ENCODE data around the gene SPTAN1.
"Not testable (repeated sequence)": the region's sequence is repeated elsewhere in the genome, so short reads cannot be mapped to it uniquely, and the experiment has no call there.

The SPTAN1 gene

DNA sequence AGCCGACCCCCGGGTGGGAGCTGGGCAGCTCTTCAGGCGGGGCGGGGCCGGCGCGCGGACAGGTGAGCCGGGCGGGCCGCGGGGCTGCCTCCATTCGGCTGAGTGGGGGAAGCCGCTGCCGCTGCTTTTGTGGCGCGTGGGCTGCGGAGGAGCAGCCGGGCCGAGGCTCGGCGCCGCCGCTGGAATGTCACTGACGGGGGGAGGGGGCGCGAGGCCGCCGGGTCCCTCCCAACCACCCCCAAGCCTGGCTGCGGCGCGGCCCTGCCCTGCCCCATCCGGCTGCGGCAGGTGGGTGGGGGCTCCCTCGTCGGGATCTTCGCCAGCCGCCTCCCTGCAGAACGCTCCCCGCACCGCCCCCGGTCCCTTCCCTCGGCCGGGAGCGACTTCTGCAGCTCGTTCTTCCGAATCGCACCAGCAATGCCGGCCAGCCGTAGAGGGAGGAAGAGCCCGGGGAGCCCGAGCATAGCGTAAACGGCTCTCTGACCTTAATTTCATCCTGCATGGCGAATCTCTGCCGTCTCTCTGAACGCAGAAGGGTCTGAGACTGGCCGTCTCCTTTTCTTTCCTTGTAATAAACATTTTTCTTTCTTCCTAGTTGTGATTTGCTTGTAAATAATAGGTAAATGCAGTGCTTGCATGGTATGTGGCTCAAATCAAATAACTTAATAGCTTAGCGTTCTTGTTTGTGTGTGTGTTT, 505 bp downstream of the SPTAN1 start:
- DNase-seq (ENCODE audit: low spot score): peak; percentile 63

- no peak for DNase-seq (ENCODE audit: low spot score)
Observed at GRCh38 chr9:128553728-128554127, 1.3 kb downstream of the SPTAN1 start.

GRCh38 chr9:128554155-128554862, 1.9 kb downstream of the SPTAN1 start:
- DNase-seq (ENCODE audit: low spot score): peak; percentile 57

GRCh38 chr9:128555180-128555721, 2.9 kb downstream of the SPTAN1 start:
- DNase-seq (ENCODE audit: low spot score): no peak

GRCh38 chr9:128556276-128556675, 3.9 kb downstream of the SPTAN1 start:
- DNase-seq (ENCODE audit: low spot score): no peak

DNA sequence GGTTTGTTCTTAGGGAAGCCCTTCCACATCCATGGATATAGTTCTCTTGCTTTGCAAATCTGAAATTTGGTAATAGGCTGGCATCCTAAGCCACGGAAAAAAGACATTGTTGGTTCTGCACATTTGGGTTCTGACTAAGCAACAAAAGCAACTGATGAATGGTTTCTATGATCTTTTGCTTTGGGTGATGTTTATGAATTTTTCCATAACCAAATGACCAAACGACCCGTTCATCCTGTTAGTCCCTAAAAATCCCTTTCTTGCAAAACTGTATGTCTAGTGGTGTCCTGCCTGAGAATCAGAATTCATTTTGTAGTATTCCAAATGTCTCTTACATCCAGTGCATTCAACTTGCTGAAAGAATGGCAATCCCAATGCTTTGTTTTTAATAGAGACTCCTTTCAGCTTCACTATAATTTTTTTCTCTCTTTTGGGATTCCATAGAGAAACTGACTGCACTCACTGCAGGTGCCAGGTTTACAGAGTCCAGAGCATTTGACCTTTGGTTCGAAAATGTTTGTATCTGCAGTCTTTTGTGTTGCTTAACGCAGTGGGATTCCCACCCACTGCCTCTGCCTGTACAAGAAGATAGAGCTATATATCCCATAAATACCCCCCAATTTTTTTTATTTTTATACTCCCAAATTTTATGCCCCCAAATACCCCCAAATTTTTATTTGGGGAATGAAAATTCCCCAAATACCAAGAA, 4.7 kb downstream of the SPTAN1 start:
- no peak for DNase-seq (ENCODE audit: low spot score)

DNA sequence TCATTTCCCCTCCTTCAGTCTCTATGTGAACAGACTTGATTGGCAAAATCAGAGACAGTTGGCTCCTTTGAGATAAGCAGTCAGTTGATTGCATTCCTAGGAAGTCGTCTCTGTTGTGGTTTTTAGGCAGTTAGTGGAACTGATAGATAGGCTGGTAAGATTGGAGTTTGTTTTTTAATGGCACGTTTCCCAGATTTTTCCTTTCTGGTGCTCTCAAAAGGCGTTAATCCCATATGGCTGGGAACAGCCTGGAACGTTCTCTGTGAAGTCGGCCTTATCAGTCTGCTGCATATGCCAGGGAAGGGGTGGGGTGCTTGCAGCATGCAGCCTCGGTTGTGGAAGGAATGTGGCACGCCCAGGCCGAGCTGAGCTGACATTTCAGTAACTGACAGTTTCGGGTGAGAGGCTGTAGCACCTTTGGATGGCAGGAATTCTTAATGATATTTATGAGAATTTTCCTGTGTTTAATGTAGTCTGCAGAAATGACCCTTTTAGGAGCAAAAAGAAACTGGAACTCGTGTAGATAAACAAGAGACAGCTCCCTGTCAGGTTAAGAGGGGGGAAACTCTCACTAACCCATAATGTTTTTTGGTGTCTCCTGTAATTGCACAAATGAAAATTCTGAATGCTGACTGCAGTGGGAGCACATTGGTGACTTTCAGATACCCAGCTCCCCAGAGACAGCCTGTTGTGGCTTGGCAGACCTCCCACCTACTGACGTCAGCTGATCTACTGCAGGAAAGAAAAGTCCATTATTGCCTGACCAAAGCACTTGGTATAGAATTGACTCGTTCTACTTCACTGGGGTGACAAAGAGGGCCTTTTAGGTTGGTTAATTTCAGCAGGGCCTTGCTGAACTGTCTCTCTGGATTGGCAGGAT, 6.3 kb downstream of the SPTAN1 start:
- DNase-seq (ENCODE audit: low spot score): peak; percentile 90

DNA sequence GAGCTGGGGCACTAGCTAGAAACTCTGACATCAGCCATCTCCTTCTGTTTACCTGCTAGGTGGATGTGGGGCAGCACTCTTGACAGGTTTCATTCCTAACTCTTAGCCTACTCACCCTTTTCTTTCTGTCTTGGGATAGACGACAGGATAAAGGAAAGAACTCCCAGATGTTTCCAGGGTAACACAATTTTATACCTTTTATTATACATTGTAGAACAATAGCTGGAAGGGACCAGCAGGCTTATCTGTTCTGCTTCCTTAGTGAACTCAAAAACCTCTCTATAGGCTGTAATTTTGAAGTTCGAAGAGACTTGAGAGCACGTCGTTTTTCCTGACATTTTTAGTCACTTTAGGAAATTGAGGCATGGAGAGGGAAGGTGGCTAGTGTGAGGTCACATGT, 13.2 kb downstream of the SPTAN1 start:
- no peak for DNase-seq (ENCODE audit: low spot score)

DNA sequence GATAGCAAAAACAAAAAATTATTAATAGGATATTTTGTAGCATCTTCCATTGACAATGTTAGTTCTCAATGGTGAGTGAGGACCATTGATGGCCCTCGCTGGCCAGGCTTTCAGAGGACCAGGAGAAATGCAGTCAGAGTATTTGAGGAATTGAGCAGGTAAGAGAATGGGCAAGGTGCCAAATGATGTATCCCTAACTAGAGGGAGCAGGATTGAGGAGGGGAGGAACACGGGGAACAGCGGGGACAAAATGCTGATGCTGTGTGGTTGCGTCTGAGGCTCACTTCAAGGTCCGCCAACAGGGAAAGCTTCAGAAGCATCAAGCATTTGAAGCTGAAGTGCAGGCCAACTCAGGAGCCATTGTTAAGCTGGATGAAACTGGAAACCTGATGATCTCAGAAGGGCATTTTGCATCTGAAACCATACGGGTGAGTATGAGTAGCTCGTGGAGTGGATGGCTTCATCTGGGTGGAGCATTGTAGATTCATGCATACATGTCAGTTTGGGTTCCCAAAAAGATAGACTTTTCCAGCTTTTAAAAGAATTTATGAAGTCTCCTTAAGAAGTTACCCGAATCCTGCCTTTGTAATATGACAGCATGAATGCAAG, 16.2 kb downstream of the SPTAN1 start:
- DNase-seq (ENCODE audit: low spot score): no peak

GRCh38 chr9:128575469-128575868, 23.1 kb downstream of the SPTAN1 start:
- DNase-seq (ENCODE audit: low spot score): peak; percentile 71

DNA sequence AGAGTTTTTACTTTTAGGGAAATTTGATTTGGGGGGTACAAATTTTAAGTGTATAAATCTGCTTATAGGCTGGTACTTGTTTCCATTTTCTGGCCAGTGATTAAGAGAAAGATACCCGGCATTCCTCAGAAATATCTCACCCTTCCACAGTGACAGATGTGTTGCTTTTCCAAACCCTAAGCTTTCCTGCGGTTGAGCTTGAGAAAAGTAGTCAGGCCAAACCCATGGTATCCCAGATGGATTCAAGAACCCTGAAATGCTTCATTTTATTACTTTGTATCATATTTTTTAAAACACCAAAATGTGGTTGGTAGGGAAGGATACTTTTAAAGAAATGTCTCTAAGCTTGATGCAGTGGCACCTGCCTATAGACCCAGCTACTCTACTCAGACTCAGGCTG, 23.5 kb downstream of the SPTAN1 start:
- no peak for DNase-seq (ENCODE audit: low spot score)

GRCh38 chr9:128577206-128577605, 24.8 kb downstream of the SPTAN1 start:
- no peak for DNase-seq (ENCODE audit: low spot score)

DNA sequence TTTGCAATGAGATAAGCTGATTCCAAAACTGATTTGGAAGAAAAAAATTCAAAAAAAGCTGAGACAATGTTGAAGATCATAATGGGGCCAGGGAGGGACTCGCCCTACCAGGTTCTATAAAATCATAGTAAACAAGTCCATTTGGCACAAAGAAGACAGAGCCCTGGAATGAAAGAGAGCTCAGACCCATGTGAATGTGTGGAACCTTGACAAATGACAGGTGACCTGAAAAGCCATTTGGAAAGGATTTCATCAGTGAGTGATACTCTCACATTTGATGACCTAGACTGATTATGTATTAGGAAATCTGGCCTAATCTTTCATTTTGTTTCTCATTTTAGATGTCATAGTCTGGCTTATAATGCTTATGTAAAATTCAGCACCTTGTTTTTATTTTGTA, 26.8 kb downstream of the SPTAN1 start:
- no peak for DNase-seq (ENCODE audit: low spot score)

DNA sequence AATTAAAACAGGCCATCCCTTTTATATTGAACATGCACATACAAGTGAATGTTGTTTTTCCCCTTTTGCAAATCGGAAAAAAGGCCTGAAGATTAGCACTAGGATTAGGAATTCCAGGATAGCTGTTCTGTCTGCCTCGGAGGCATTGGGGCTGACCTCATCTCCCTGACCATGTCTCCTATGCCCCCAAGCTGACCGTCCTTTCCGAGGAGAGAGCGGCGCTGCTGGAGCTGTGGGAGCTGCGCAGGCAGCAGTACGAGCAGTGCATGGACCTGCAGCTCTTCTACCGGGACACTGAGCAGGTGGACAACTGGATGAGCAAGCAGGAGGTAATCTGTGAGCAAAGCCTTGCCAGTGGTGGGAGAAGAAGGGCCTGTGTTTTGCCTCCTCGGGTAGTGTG, 28.3 kb downstream of the SPTAN1 start:
- DNase-seq (ENCODE audit: low spot score): no peak

DNA sequence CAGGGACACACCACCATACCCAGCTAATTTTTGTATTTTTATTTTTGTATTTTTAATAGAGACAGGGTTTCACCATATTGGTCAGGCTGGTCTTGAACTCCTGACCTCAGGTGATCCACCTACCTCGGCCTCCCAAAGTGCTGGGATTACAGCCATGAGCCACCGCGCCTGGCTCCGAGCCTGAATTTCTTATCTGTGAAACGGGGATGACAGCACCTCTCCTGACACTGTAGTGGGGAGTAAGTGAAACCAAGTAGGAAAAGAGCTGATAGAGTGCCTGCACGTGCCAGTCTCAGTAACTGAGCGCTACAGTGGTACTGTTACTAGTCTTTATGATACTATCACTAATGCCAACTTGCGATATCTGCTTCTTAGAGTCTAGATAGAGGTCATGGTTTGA, 32.8 kb downstream of the SPTAN1 start:
- not testable (repeated sequence) for DNase-seq (ENCODE audit: low spot score)

GRCh38 chr9:128586934-128587333, 34.5 kb downstream of the SPTAN1 start:
- not testable (repeated sequence) for DNase-seq (ENCODE audit: low spot score)

DNA sequence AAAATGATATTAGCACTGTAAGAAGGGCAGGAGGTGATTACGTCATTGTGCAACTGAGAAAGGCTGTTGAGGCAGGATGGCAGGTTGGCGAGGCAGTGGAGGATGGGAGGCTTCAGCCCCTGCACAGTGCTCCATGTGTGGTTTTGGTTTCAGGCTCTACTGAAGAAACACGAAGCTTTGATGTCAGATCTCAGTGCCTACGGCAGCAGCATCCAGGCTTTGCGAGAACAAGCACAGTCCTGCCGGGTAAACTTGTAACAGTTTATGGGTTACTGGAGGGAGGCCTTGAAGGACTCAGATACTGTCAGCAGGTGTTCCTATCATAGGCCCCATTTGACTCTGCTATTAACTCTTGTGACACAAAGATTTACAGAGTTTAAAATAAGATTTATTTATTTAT, 35.1 kb downstream of the SPTAN1 start:
- peak; percentile 22 for DNase-seq (ENCODE audit: low spot score)

- peak; percentile 51 for DNase-seq (ENCODE audit: low spot score)
Observed at GRCh38 chr9:128588581-128589233, 36.3 kb downstream of the SPTAN1 start.

DNA sequence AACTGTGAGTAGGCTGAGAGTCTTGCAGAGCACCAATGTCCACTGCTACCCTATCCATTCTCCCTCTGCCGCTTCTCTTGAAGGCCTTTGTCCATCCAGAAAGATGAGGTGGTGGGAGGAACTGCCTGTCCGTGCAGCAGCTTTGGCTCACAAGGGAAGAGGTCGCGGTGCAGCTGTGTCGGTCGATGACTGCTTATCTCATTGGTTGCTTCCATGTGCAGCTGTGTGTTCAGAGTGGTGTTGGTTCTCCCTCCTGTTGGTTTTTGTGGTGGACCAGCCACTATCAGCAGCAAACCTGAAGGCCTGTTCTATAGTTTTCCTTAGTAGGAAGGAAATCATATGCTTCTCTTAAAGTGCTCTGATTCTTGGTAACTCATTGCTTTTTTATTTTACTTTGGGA, 40.7 kb downstream of the SPTAN1 start:
- DNase-seq (ENCODE audit: low spot score): no peak

- DNase-seq (ENCODE audit: low spot score): no peak
Observed at GRCh38 chr9:128593856-128594255, 41.5 kb downstream of the SPTAN1 start.

- DNase-seq (ENCODE audit: low spot score): no peak
Observed at GRCh38 chr9:128595471-128595870, 43.1 kb downstream of the SPTAN1 start.
